NCI-H345 treated with DMSO at 0.1 percent for 48 hours (cell line): ENCODE data around the gene GK2.
A peak's percentile ranks its signal among the peaks of the same experiment; 100 is the strongest.

Source experiments
- DNase-seq: peaks from one replicate; lab custom pipeline; 2025; ENCODE audit not compliant: unreplicated experiment; lab: John Stamatoyannopoulos, UW

Gene GK2

GRCh38 chr4:79408063-79408462 is at the start of gene GK2:
Gene GK2, minus strand, starts transcription at chr4:79408228. Its CDS starts 28 bp downstream, at chr4:79408200.
- no peak for DNase-seq

GRCh38 chr4:79455216-79455615 is 47.2 kb upstream of the GK2 start:
- DNase-seq: no peak

GRCh38 chr4:79454656-79455055 is 46.6 kb upstream of the GK2 start:
- DNase-seq: no peak

- DNase-seq: no peak
Observed at GRCh38 chr4:79450053-79450452, 42.0 kb upstream of the GK2 start.

- DNase-seq: no peak
Observed at GRCh38 chr4:79446145-79446544, 38.1 kb upstream of the GK2 start.

- peak; percentile 54 for DNase-seq
Observed at GRCh38 chr4:79445371-79445781, 37.3 kb upstream of the GK2 start.

- DNase-seq: no peak
Observed at GRCh38 chr4:79442422-79442821, 34.4 kb upstream of the GK2 start.

- DNase-seq: no peak
Observed at GRCh38 chr4:79439489-79439888, 31.5 kb upstream of the GK2 start.

GRCh38 chr4:79431839-79432238 is 23.8 kb upstream of the GK2 start:
- no peak for DNase-seq

- no peak for DNase-seq
Observed at GRCh38 chr4:79429113-79429903, 21.3 kb upstream of the GK2 start.

GRCh38 chr4:79426989-79427388 is 19.0 kb upstream of the GK2 start:
- no peak for DNase-seq

GRCh38 chr4:79425586-79425985 is 17.6 kb upstream of the GK2 start:
- DNase-seq: no peak

- DNase-seq: no peak
Observed at GRCh38 chr4:79421483-79421882, 13.5 kb upstream of the GK2 start.

- DNase-seq: no peak
Observed at GRCh38 chr4:79413886-79414285, 5.9 kb upstream of the GK2 start.

GRCh38 chr4:79413032-79413885 is 5.2 kb upstream of the GK2 start:
- peak; percentile 4 for DNase-seq

- no peak for DNase-seq
Observed at GRCh38 chr4:79404666-79405065, 3.4 kb downstream of the GK2 start.

- no peak for DNase-seq
Observed at GRCh38 chr4:79403356-79403755, 4.7 kb downstream of the GK2 start.

- no peak for DNase-seq
Observed at GRCh38 chr4:79402332-79402851, 5.6 kb downstream of the GK2 start.

GRCh38 chr4:79399076-79399475 is 9.0 kb downstream of the GK2 start:
- no peak for DNase-seq

- no peak for DNase-seq
Observed at GRCh38 chr4:79397951-79398350, 10.1 kb downstream of the GK2 start.

GRCh38 chr4:79396794-79397193 is 11.2 kb downstream of the GK2 start:
- DNase-seq: no peak

GRCh38 chr4:79395841-79396240 is 12.2 kb downstream of the GK2 start:
- DNase-seq: no peak
